ENCODE results near the gene SIX5.

SIX5 gene

GRCh38 chr19:45772912-45773311 lies 3.9 kb upstream of the SIX5 start:
- DNase-seq, result no peak

- DNase-seq, result no peak
These were observed 3.2 kb upstream of the SIX5 start for GRCh38 chr19:45772130-45772840.

GRCh38 chr19:45771311-45771933 lies 2.4 kb upstream of the SIX5 start:
- DNase-seq, result no peak

- peak; percentile 70 for DNase-seq
These were observed 1.4 kb upstream of the SIX5 start for GRCh38 chr19:45770192-45771101.

- DNase-seq, result no peak
These were observed 754 bp upstream of the SIX5 start for GRCh38 chr19:45769821-45770191.

- no peak for DNase-seq
These were observed 433 bp downstream of the SIX5 start for GRCh38 chr19:45768655-45768983.

GRCh38 chr19:45767881-45768654 lies 984 bp downstream of the SIX5 start:
- no peak for DNase-seq

- no peak for DNase-seq
These were observed 1.6 kb downstream of the SIX5 start for GRCh38 chr19:45767410-45767880.

GRCh38 chr19:45766869-45767346 lies 2.1 kb downstream of the SIX5 start:
- DNase-seq, result no peak

- no peak for DNase-seq
These were observed 2.7 kb downstream of the SIX5 start for GRCh38 chr19:45766296-45766868.

GRCh38 chr19:45765702-45766295 lies 3.3 kb downstream of the SIX5 start:
- no peak for DNase-seq

- DNase-seq, result no peak
These were observed 3.9 kb downstream of the SIX5 start for GRCh38 chr19:45764945-45765701.

- no peak for DNase-seq
These were observed 4.6 kb downstream of the SIX5 start for GRCh38 chr19:45764475-45764874.

GRCh38 chr19:45763691-45764294 lies 5.3 kb downstream of the SIX5 start:
- DNase-seq, result no peak

GRCh38 chr19:45762870-45763631 lies 6.0 kb downstream of the SIX5 start:
- DNase-seq, result no peak

- no peak for DNase-seq
These were observed 7.3 kb downstream of the SIX5 start for GRCh38 chr19:45761714-45762113.

GRCh38 chr19:45758921-45759320 lies 10.1 kb downstream of the SIX5 start:
- DNase-seq, result no peak

- DNase-seq, result no peak
These were observed 11.4 kb downstream of the SIX5 start for GRCh38 chr19:45757695-45758094.

- no peak for DNase-seq
These were observed 14.7 kb downstream of the SIX5 start for GRCh38 chr19:45754323-45754722.

GRCh38 chr19:45753548-45753947 lies 15.5 kb downstream of the SIX5 start:
- no peak for DNase-seq
